Stimulated activated CD4-positive, alpha-beta T cell treated with anti-CD3 and anti-CD28 coated beads, TNF-alpha, amount 100 ng/mL, for 24 hours (primary cell): ENCODE data around the gene NPHP4.

Source experiments
- DNase-seq, 3 experiments: peaks; one replicate each; pipeline ENCODE4 v3.0.0-alpha.2; 2020; ENCODE audit warnings: low read depth in 3 of 3

Gene NPHP4

GRCh38 chr1:5832916-5833895, 159.0 kb downstream of the NPHP4 start:
- DNase-seq, result no peak

- no peak for DNase-seq
Measured at GRCh38 chr1:5831600-5832335, 160.5 kb downstream of the NPHP4 start.

DNA sequence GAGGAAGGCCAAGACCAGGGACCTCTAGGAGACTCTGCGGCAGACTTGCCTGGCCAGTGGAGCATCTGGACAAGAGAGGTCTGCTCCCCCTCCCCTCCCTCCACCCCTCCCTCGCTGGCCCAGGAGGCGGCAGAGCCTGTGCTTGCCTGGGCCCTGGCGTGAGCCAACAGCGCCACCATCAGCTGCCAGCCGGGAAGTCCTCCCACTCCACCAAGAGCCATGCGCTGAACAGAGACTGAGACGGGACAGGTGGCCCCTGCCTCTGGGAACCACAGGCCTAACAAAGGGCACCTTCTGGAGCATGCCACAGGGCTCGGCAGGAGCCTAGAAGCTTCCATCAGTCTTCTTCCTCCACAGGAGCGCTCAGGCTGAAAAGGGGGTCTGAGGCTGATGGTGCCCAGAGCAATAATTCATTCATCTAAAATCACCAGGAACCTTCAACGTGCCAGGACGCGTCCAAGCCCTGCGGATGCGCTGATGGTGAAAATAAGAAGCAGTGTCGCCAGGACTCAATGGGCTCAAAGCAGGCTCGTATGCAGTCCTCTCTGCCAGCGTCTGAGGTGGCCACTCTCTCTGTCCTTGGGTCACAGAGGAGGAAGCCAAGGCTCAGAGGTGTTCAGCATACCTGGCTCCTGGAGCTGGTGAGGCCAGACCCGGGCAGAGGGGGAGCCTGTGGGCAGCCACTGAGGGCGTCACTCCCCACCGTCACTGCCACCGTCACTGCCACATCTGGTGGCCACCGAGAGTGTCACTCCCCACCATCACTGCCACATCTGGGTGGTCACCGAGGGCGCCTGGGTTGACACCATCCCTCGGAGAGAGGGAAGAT, 161.2 kb downstream of the NPHP4 start:
- no peak for DNase-seq

DNA sequence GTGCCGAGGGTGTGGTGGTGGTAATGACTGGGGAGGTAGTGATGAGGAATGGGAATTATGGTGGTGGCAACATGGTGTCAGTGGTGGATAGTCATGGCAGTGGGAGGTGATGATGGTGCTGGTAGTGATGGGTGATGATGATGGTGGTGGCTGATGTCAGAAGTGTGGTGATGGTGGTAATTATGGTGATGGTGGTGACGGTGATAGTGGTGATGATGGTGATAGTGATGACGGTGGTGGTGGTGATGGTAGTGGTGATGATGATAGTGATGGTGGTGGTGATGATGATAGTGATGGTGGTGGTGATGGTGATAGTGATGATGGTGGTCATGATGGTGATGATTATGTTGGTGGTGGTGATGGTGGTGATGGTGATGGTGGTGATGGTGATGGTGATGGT, 162.8 kb downstream of the NPHP4 start:
- DNase-seq, result no peak

- DNase-seq, result no peak
Measured at GRCh38 chr1:5828308-5828935, 163.8 kb downstream of the NPHP4 start.

DNA sequence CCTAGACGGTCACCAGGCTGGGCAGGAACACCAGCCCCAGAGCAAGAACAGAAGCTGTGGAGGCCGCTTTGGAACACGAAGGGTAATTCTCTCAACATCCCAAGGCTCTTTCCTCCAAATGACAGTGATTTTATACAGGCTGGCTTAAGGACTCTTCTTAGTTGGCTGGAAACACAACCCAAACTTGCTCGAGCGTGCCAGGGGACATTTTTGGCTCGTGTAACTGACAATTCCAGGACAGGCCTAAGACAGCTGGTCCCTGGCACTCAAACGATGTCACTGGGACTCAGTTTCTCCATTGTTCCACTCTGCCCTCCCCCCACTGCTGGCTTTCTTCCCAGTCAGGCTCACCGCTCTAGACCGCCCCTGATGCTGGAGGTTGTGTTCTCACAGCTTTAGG, 164.7 kb downstream of the NPHP4 start:
- no peak for DNase-seq

DNA sequence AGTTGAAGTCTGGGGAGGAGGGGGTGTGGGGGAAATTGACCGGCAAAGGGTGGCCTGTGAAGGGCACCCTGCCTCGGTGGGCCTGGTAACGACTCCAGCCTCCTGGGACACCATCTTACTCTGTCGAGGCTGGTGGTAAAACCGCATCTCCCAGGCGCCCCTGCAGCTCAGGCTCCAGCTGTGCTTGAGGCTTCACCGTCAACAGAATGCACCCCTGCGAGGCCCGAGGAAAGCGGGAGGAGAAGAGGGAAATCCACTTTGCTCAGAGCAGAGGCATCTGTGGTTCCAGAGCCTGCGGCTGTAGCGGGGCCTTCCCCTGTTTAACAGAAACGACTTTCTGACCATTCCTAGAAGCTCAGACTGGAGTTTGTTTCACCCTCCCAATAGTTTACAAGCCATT, 165.6 kb downstream of the NPHP4 start:
- DNase-seq, result no peak

GRCh38 chr1:5822726-5823125, 169.5 kb downstream of the NPHP4 start:
- no peak for DNase-seq

DNA sequence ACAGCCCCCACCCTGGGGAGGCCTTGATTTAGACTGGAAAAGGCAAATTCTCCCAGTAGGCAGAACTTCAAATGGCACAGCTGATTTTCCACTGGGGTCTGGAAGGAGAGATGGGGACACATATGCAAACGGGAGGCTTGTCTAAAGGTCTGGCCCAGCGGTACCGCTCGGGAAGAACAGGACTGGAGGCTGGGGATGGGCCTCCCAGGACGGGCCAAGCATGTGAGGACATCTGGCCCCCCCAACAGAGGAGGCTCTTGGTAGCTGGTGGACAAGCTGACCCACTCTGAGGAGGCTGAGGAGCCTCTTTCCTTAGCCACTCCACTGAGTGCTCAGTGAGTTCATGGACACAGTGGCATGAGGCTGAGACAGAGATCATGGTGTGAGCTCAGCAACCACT, 170.0 kb downstream of the NPHP4 start:
- no peak for DNase-seq

DNA sequence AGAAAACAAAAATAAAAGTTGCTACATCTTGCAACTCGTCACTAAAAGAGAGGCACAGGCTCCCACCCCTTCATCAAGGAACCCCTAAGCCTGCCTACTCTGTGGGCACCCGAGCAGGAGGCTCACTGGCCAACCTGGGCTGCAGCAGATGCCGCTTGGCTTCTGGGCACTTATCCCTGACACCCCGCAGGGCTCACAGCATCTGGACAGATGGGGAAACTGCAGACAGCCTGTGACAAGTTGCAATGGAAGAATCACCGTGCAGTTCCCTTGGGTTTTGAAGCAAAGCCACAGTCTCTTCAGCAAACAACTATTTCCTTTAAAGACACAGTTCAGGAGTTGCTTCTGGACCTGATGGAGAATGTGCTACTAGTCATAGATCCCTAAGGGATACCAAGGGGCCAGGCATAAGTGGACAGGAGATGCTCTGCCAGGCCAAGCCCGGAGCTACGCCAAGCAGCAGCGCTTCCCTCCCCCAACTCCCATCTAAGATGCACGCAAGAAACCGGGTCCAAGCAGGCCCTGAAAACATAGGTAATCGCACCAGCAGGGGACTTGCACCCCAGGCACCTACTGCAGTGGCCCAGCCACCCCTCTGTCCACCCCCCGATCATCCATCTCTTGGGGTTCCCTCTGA, 170.6 kb downstream of the NPHP4 start:
- DNase-seq, result no peak

- no peak for DNase-seq
Measured at GRCh38 chr1:5820026-5820421, 172.2 kb downstream of the NPHP4 start.

GRCh38 chr1:5819391-5820025, 172.7 kb downstream of the NPHP4 start:
- DNase-seq, result no peak

DNA sequence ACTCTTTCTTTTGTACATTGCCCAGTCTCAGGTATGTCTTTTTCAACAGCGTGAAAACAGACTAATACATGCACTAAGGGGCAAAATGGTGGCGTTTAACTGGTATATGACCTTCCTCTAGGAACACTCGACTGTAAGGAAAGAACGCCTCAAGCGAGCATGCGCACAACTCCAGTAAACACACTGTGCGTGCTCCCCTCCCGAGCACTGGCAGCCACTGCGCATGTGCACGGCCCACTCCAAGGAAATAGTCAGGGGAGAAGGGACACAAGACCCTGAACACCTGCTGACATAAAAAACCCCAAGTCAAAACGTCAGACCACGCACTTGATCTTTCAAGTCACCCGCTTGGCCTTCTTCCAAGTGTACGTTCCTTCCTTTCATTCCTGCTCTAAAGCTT, 173.5 kb downstream of the NPHP4 start:
- DNase-seq, result no peak

GRCh38 chr1:5815716-5816115, 176.5 kb downstream of the NPHP4 start:
- no peak for DNase-seq

- DNase-seq, result no peak
Measured at GRCh38 chr1:5815211-5815610, 177.0 kb downstream of the NPHP4 start.

DNA sequence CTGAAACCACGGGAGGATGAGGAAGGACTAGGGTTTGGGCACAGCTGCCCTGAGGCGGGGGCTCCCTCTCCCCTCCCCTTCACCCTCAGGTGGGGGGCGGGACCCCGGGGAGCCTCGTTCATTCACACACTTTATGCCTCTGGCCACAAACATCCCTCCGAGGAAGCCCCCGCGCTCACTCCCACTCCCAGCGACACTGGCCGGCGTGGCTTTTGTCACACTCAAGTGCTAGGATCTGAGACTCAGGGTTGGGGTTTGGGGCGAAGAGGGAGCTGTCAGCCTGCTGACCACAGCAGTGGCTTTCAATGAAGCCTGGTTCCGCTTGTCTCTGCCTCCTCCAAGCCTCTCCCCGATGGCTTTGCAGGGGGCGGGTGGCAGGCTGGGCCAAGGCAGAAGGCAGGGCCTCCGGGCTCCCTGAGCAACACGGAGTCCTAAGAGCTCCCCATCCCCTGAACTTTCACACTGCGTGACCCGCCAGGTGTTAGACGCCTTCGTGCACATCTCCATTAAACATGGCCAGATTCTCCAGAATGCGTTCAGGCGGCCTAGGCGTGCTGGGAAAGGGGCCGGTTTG, 178.1 kb downstream of the NPHP4 start:
- DNase-seq, result no peak

DNA sequence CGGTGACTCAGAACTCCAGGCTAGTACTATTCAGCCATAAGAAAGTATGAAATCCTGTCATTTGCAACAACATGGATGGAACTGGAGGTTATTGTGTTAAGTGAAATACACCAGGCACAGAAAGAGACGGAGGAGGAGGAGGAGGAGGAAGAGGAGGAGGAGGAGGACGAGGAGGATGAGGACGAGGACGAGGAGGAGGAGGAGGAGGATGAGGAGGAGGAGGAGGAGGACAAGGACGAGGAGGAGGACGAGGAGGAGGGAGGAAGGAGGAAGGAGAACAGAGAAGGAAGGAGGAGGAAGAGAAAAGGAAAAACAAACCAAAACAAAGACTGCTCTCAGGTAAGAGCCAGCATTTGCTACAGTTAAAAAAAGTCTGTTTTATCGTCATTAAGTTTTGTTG, 178.7 kb downstream of the NPHP4 start:
- DNase-seq, result no peak
